HG02885 (cell line): ENCODE data around the gene KAT2A.

Experiments used
- ATAC-seq: cut with Tn5 transposase; IDR thresholded peaks from one replicate; pipeline ENCODE4 v1.9.1; 2021; ENCODE audit warnings: mild to moderate bottlenecking; ENCODE audit not compliant: unreplicated experiment, poor library complexity

KAT2A gene

DNA sequence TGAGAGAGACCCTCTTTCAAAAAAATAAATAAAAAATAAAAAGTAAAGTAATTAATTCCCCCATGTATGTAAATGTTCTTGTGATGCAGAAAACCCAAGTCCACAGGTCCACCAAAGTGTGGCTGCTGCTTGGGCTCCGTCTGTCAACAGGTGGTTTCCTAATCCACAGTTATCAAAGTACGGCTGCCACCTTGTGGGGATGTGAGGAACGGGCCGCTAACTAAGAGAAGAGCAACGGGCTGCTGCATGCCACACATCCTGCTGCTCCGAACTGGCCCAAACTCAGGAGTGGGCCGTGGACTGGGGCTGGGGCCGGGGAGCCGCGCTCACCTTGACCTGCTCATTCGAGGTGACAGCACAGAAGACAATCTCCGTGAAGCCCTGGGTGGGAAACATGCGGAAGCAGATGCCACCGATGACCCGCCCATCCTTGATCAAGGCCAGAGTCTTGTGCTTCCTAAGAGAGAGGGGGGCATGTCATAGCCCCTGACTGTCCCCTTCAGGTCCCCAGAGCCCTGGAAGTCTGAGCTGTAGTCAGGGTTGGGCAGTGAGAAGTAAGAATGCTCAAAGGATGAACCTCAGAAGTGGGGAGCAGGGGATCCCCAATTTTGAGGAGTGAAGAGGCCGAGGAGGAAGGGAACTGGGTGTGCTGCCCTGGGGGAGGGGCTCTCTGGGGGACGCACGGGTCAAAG, 4.3 kb downstream of the KAT2A start:
- ATAC-seq = no peak

GRCh38 chr17:42114118-42114517, 7.0 kb downstream of the KAT2A start:
- no peak for ATAC-seq

DNA sequence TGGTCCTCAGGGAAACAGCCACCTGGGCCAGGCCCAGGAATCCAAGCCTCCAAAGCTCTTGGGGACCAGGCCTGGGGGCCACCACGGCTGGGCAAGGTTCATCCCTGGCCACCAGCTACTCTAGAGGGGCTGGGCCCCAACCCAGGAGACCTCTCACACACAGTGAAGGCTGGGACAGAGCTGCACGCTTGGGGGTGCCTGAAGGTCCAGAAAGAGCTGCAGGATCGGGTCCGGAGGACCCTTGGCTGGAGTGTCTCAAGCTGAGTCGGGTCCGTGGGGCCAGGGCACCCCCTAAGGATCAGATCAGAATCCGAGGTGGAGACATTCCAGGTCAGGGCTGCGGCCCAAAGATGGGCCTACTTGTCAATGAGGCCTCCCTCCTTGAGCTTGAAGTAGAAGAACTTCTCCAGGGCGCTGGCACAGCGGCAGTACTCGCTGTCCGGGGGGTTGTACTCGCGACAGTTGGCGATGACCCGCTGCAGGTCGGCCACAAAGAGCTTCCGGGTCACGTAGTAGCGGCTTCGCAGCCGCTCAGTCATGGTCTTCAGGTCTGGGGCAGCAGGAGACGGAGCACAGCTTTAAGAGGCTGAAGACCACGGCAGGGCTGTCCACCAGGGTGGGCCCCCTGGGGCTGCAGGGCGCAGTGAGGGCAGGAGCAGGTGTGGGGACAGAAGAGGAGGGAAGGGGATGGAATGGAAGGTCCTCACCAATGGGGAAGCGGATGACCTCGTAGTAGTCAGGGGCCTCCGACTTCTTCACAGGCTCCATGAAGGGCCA, 7.7 kb downstream of the KAT2A start:
- no peak for ATAC-seq

- peak; percentile 74 for ATAC-seq
Observed at GRCh38 chr17:42112552-42113176, 8.5 kb downstream of the KAT2A start, which contains the start of gene DHX58. Gene DHX58, minus strand, starts transcription at chr17:42112714. Its CDS starts 822 bp downstream, at chr17:42111892.

DNA sequence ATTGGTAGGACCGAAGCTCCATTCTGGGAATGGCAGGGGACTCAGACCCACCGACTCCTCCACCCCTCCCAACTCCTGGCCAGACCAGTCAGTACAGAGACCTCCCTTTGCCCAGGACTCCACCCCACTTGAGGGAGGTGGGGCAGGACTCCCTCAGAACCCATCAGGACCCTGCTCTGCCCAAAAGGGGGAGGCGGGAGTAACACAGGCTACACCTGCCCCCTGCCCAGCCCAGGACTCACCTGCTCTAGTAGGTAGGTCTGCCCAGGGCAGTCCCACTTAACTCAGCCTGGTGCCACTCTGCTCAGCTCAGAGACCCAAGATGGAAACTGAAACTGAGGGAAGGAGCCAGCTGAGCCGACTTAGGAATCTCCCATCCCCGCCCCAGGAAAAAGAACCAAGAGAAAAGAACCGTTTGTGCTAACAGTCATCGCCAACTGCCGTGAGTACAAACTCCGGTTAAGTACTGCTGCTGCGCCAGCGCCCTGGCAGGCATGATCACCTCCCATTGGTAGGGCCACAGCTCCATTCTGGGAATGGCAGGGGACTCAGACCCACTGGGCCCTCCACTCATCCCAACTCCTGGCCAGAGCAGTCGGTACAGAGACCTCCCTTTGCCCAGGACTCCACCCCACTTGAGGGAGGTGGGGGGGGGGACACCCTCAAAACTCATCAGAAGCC, 9.2 kb downstream of the KAT2A start:
- no peak for ATAC-seq

GRCh38 chr17:42111265-42111636, 9.9 kb downstream of the KAT2A start:
- ATAC-seq = no peak

GRCh38 chr17:42110301-42111264, 10.6 kb downstream of the KAT2A start:
- ATAC-seq = no peak

GRCh38 chr17:42109086-42109485, 12.1 kb downstream of the KAT2A start:
- no peak for ATAC-seq

- ATAC-seq = peak; percentile 79
Observed at GRCh38 chr17:42107597-42108576, 13.3 kb downstream of the KAT2A start.

DNA sequence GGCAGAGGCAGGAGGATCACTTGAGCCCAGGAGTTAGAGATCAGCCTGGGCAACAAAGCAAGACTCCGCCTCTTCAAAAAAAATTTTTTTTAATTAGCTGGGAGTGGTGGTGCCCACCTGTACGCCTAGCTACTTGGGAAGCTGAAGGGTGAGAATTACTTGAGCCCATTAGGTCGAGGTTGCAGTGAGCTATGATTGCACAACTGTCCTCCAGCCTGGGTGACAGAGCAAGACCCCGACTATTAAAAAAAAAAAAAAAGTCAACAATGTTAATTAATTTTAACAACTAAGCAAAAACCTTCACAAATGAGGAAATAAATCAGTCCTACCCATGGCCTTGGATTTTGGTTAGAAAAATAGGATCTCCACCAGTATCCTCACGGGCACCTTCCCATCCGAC, 14.0 kb downstream of the KAT2A start:
- ATAC-seq = no peak

- ATAC-seq = no peak
Observed at GRCh38 chr17:42106009-42106408, 15.2 kb downstream of the KAT2A start.

DNA sequence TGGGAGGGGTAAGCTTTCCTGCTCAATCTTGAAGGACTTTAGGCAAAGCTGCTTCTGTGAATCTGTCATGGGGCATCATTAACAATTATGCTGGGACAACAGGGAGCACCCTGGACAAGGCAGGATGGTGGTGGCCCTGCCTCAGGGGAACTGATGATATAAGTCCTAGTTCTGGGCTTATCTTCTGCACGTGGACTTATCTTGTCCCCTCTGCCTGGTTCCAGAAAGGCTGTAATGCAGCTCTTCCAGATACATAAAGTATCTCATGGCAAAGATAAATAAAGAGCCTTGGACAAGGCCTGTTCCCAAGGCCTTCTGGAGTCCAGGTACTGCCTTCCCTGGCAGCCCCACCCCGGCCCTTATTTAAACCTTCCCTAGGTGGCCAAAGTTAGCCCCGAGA, 16.9 kb downstream of the KAT2A start:
- no peak for ATAC-seq

DNA sequence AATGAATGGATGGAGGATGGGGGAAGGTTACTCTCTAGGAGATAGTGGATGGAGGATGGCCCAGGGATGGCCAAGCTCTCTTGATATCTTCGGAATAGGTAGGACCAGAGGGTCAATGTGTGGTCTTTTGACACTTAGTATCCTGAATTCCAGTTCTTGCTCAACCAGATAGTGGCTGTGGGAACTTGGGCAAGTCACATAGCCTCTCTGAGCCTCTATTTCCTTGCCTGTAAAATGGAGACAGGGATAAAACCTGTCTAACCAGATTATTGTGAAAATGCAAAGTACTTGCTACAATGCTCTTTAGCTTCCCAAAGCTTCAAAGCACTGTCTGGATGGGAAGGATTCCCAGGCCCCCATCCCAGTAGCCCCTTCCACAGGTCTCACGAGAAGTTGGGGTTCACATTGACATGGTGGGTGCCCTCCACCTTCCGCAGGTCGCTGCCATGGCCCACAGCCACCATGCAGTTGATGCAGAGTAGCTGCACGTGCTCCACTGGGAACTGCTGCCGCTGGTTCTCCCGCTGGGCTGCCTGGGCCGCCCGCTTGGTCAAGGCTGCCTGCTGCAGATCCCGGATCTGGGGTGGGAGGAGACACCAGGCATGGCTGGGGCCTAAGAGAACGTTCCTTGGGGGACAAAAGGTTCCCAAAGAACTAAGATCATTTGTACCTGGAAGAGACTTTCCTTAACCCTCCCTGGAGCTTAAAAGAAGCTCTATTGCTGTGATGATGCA, 17.8 kb downstream of the KAT2A start:
- no peak for ATAC-seq

- ATAC-seq = no peak
Observed at GRCh38 chr17:42101513-42102292, 19.5 kb downstream of the KAT2A start.

GRCh38 chr17:42098730-42099399, 22.3 kb downstream of the KAT2A start:
- no peak for ATAC-seq
